ENCODE measurements around the gene HHAT. TPM values are rescaled to one million over a fixed set of nuclear protein-coding genes. Genes with fewer than 3 reads are reported as not detected.

Gene HHAT
- total RNA-seq, 3 donors from 2014 or later: 3.8 to 31.6 (median 15.1) TPM

DNA sequence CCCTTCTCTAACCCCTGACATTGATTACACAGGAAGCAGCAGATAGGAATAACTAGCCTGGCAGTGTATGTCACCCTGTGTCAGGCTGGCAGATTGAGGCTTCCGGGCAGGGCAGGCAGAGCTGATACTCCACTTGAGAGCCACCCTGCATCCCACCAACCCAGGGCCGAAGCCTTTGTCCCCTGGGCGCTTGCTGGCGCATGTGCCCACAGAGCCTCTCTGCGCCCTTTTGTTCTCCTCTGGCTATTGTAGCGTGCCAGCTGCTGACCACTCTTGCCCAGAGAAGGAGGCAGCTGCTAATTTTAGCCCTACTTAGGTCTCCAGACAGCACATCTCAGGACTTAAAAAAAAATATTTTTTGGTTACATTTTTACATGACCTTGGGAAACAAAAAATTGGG lies 304.9 kb downstream of the HHAT start:
- no peak for DNase-seq (ENCODE audit: low spot score in 2 of 2)
- no peaks in the 10 kb centered on the region for H3K27me3 ChIP-seq
- intact Hi-C loops (cut with DNase I; ENCODE audit: low total_unique reads): no loop called here
- TF ChIP-seq POLR2A (IDR thresholded peaks at IDR 0.05) (no peak), POLR2AphosphoS5 (IDR thresholded peaks at IDR 0.05) (no peak)
- TF ChIP-seq, protein P1, sequence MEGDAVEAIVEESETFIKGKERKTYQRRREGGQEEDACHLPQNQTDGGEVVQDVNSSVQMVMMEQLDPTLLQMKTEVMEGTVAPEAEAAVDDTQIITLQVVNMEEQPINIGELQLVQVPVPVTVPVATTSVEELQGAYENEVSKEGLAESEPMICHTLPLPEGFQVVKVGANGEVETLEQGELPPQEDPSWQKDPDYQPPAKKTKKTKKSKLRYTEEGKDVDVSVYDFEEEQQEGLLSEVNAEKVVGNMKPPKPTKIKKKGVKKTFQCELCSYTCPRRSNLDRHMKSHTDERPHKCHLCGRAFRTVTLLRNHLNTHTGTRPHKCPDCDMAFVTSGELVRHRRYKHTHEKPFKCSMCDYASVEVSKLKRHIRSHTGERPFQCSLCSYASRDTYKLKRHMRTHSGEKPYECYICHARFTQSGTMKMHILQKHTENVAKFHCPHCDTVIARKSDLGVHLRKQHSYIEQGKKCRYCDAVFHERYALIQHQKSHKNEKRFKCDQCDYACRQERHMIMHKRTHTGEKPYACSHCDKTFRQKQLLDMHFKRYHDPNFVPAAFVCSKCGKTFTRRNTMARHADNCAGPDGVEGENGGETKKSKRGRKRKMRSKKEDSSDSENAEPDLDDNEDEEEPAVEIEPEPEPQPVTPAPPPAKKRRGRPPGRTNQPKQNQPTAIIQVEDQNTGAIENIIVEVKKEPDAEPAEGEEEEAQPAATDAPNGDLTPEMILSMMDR (IDR thresholded peaks at IDR 0.05): no peak
- no peaks in the 10 kb centered on the region for H3K9me3 ChIP-seq
- H3K4me3 ChIP-seq: no peak overlapping the region
- no peak overlapping the region for H3K27ac ChIP-seq
- no peaks in the 10 kb centered on the region for H3K4me1 ChIP-seq
- H3K36me3 ChIP-seq: no peaks in the 10 kb centered on the region

DNA sequence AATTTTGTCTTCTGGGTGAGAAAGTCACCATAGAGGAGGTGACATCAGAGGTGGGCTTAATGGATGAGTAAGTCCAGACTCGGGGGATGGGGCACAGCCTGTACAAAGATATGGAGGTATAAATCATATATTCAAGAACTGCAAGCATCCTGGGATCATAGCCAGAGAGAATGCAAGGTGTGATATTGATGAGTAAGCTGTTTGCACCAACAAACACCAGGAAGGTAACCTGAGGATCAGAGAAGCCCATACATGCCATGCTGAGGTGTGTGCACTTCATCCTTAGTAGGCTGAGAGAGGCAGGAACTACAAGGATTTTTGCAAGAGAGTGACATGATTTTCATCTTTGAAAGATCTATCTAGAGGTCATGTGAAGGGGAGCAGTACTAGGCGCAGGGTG lies 306.4 kb downstream of the HHAT start:
- DNase-seq (ENCODE audit: low spot score in 2 of 2): no peak
- TF ChIP-seq POLR2AphosphoS5 (IDR thresholded peaks at IDR 0.05) (no peak), POLR2A (IDR thresholded peaks at IDR 0.05) (no peak)
- TF ChIP-seq, protein P1 (IDR thresholded peaks at IDR 0.05): no peak
- H3K27me3 ChIP-seq: no peaks in the 10 kb centered on the region
- intact Hi-C loops (cut with DNase I; ENCODE audit: low total_unique reads): no loop called here
- no peaks in the 10 kb centered on the region for H3K4me1 ChIP-seq
- no peak overlapping the region for H3K4me3 ChIP-seq
- H3K36me3 ChIP-seq: no peaks in the 10 kb centered on the region
- H3K27ac ChIP-seq: no peak overlapping the region
- H3K9me3 ChIP-seq: no peaks in the 10 kb centered on the region

DNA sequence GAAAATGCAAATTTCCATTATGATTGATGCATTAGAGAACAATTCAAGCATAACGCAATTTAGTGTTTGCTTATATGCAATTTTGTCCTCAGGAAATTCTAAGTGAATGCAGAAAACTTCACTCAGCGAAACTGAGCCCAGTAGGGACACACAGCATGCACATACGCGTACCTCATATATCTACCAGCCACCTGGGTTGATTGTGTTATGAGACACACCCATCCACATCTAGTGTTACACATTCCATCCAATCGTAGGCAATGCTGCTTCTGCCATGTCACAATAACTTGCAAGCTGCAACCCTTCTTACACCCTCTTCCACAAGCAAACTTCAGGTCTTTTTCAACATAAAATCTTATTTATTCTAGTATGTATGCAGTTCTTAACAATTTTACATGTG lies 312.9 kb downstream of the HHAT start:
- Histone ChIP-seq H3K4me3 (no peak overlapping the region), H3K27me3 (no peaks in the 10 kb centered on the region), H3K4me1 (no peaks in the 10 kb centered on the region), H3K27ac (no peak overlapping the region), H3K9me3 (no peaks in the 10 kb centered on the region), H3K36me3 (no peaks in the 10 kb centered on the region)
- no peak for DNase-seq (ENCODE audit: low spot score in 2 of 2)
- intact Hi-C loops (cut with DNase I; ENCODE audit: low total_unique reads): no loop called here
- TF ChIP-seq, protein P1 (IDR thresholded peaks at IDR 0.05): no peak
- TF ChIP-seq POLR2AphosphoS5 (IDR thresholded peaks at IDR 0.05): no peak
- TF ChIP-seq POLR2A (IDR thresholded peaks at IDR 0.05): no peak

DNA sequence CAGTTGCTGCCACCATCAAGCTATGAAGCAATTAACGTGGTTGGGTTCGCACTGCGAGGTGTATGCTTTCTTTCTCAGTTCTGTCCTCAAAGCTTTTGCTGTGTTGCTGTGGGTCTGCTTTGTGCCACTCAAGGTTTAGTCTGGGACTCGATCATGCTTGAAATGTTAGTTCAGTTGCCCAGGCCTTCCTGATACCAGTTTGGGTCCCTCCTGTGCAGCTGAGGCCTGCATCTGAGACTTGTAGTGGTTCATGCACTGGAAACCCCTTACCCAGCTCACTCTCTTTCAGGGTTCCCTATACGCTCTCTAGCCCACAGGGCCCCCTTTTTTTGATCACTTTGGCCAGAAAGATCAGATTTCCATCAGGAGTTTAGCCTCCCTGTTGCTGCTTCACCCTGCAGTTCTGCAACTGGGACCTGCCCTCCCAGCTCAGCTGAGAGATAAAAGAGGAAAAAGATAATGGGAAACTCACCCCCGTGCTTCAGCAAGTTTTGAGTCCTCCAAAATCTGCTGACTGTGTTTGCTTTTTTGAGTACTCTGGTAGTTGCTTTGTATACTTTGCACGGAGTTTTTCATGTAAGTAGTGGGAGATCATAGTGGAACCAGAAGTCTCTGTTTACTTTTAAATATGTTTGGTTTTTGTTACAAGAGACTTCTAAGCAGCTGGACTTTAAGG lies 317.0 kb downstream of the HHAT start:
- Histone ChIP-seq H3K27ac (no peak overlapping the region), H3K27me3 (no peaks in the 10 kb centered on the region), H3K36me3 (no peaks in the 10 kb centered on the region), H3K9me3 (no peaks in the 10 kb centered on the region), H3K4me1 (no peaks in the 10 kb centered on the region), H3K4me3 (no peak overlapping the region)
- intact Hi-C loops (cut with DNase I; ENCODE audit: low total_unique reads): no loop called here
- TF ChIP-seq POLR2A (IDR thresholded peaks at IDR 0.05) (no peak), POLR2AphosphoS5 (IDR thresholded peaks at IDR 0.05) (no peak)
- TF ChIP-seq, protein P1 (IDR thresholded peaks at IDR 0.05): no peak
- no peak for DNase-seq (ENCODE audit: low spot score in 2 of 2)

DNA sequence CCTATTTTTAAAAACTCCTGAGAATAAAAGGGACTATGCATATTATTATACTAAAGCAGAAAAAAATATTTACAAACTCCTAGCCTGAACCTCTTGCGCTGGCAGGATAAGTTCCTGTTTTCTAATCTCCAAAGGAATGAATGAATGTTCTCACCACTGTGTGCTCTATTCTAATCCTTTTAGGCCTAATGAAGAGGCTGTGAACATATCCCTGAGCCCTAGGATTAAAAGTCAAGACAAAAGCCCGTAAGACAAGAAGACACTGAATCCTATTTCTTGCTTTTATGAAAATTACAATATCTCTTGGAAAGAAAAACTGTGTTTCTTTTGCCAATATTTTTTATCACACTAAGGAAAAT lies 317.5 kb downstream of the HHAT start:
- Histone ChIP-seq H3K27ac (no peak overlapping the region), H3K4me1 (no peaks in the 10 kb centered on the region), H3K4me3 (no peak overlapping the region), H3K36me3 (no peaks in the 10 kb centered on the region), H3K27me3 (no peaks in the 10 kb centered on the region), H3K9me3 (no peaks in the 10 kb centered on the region)
- intact Hi-C loops (cut with DNase I; ENCODE audit: low total_unique reads): no loop called here
- no peak for DNase-seq (ENCODE audit: low spot score in 2 of 2)
- no peak for TF ChIP-seq POLR2AphosphoS5 (IDR thresholded peaks at IDR 0.05)
- no peak for TF ChIP-seq POLR2A (IDR thresholded peaks at IDR 0.05)
- TF ChIP-seq, protein P1 (IDR thresholded peaks at IDR 0.05): no peak

All from breast epithelium (tissue), 4 donors.